ENCODE measurements around the gene BLOC1S5.

- TF ChIP-seq CTCF (IDR thresholded peaks at IDR 0.05) (no peak), EZH2phosphoT487 (IDR thresholded peaks at IDR 0.05) (no peak), EZH2 (IDR thresholded peaks at IDR 0.05) (no peak)
Observed at GRCh38 chr6:8057793-8058192, 6.4 kb downstream of the BLOC1S5 start.
